TTC549 (cell line): ENCODE measurements around the gene KISS1.

Source experiments
- FAIRE-seq: peaks from 2 replicates; lab custom pipeline; 2012; peaks lifted over from hg19 to GRCh38; lab: Jason Lieb, UNC

The KISS1 gene

DNA sequence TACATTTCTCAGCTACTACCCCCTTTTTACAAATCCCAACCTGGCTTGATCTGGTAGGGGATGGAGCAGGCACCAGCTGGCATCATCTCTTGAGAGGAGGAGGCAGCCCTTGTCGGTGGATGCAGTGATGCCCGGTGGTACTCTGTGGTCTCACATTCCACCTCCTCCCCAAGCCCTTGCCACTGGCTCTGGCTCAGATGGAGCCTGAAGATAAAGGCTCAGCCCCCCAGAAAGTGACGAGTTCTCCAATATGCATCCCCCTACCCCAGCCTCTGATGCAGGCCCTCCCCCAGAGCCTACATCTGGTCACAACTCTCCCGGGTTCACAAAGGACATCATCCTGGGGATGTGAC is 21.3 kb upstream of the KISS1 start:
- no peak for FAIRE-seq

DNA sequence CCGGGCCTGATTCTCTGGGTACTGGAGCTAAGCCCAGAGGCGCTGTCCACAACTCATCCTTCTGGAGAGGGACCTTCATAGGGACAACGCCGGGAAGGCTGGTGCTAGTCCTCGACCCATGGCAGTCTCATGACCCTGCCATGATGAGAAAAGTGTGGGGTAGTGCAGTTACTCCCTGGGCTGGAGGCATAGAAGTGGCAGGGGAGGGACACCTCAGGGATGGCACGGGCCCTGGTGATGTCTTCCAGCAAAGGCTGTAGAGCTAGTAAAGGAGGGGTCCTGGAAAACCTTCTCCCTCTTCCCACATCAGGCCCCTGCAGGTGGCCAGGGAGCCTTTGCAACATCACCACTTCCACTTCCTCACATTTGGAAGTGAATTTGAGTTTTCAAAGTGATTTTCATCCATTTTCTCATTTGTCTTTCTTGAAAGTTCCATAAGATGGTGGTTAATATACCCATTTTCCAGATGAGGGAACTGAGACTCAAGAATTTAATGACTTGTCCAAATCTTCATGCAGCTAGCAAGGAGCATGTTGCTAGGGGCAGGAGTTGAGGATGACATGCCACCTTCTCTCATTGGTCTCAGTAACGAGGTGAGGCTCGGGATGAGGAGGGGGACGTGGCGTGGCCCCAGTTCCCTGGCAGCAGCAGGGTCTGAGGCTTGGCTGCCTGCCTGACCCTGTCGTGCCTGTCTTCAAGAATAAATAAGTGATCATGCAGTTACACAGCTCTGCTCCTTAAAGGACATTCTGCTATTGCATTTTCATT is 20.8 kb upstream of the KISS1 start:
- no peak for FAIRE-seq

DNA sequence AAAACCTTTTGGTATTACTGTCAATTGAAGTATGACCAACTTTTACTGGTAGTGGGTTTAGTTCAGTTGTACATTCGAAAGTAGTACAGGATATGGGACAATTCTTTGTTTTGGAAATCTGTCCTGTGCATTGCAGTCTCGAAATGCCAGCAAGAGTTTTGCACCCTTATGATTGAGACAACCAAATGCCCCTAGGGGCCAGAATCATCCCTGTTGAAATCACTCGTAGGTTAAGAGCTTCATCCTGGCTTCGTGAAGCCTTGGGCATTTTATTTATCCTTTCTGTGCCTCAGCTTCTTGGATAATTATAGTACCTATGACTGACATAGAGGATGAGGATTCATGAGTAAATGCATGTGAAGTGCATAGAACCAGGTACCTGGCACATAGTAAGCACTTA is 19.9 kb upstream of the KISS1 start:
- no peak for FAIRE-seq

DNA sequence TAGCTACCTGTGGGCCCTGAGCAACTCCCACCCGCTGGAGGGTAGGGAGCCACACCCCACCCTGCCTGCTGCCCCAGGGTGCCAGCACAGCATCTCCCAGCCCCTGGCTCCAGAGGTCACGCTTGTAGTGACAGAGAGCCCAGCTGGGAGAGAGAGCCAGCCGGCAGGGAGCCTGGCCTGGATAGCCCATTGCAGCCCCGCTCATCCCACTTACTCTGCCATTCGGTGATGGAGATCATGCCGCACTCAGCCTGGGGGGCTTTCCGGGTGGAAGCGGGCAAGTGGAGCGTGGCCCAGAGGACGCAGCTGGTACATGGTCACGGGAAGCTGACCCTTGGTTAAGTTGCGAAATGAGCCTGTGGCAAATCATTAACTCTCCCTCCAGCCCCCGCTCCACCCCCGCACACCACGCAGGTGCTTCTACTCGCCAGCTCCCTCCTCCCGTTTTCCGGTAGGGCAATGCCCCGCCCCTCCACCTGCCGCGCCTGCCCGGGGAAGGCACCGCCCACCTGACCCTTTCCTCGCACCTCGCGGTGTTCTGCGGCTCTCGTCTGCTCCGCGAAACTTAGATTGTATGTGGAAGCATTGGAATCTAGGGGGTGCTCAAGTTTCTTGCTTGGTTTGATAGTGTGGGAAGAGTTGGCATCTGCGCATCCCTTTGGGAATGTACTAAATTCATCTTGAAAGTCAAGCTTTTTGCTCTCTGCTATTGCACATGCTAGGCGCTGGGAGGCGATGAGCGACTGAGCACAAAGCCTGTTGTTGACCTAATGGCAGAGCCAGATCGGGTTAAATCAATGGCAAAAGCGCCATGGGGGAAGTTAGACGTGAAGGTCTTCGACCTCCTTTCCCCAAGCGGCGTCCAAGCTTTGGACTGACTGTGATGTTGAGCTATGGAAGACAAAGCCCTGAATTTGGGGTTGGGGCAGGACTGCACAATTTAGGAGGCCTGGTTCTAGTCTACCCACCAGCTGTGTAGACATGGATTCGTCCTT is 17.7 kb upstream of the KISS1 start, which contains the start of gene GOLT1A:
GOLT1A (minus strand) TSS at position 321 of the 995 bp plus-strand sequence; CDS start at position 239, 82 bp downstream.
- no peak for FAIRE-seq

DNA sequence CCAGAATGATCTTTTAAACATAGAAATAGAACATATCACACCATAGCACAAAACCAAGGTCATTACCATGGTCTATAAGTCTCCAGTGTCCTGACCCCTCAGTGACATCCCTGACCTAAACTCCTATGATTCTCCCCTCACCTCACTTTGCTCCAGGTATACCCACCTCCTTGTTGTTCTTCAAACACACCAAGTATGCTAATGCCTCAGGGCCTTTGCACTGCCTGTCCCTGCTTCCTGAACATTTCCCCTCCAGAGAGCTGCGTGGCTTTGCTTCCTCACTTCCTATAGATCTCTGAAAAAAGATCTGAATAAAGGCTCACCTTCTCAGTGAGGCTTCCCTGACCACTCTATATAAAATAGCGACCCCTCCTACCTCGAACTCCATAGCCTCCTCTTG is 16.4 kb upstream of the KISS1 start:
- no peak for FAIRE-seq

DNA sequence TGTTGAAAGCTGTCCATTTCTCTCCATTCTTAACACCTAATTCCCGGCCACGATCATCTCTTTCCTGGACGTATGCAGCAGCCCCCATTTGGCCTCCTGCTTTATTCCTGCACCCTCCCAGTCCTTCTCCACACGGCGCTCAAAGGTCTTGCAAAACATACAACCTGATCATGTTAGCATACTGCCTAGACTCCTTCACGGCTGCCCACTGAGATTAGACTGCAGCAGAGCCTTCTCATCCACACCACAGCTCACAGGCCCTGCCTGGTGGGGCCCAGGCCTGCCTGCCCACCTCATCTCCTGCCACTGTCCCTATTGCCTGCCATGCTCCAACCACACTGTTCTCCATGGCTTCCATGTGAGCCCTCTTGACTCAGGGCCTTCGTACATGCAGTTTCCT is 14.8 kb upstream of the KISS1 start:
- no peak for FAIRE-seq

DNA sequence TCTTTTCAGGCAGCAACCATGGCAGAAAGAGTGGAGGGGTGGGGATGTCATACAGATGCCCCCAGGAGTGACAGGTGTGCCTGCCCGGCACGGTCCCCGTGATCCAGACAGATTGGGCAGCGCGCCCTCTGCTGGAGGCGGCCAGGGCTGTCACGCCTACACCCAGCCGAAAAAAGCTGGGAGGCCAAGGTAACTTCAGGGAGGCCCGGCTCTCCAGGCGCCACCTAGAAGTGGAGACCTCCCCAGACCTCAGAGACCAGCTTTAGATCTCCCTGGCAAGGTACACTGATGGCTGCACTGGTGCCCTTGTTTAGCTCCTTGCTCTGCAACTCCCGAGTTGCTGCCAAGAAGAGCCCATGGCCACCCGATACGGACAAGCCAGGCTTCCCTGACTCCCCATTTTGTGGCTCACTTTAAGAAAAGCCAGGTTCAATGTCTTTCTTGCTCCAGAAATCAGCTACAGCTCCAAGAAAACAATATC is 10.9 kb upstream of the KISS1 start:
- no peak for FAIRE-seq

DNA sequence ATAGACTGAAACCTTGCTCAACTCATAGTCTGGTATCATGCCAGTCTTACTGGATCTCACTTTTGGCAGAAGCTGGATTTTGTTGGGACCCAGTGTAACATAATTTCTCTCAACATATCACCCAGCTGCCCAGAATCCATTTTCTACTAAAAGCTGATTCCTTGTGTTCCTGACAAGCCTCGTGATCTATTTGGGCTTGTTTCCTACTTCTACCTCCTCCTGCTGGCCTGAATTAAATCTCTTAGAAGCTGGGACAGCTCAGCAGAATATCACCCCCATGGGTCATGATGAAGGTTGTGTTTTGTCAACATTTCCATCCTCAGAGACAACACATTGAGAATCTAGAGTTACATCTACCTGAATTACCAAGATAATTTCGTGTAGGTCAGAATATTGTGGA is 9.8 kb upstream of the KISS1 start:
- no peak for FAIRE-seq

DNA sequence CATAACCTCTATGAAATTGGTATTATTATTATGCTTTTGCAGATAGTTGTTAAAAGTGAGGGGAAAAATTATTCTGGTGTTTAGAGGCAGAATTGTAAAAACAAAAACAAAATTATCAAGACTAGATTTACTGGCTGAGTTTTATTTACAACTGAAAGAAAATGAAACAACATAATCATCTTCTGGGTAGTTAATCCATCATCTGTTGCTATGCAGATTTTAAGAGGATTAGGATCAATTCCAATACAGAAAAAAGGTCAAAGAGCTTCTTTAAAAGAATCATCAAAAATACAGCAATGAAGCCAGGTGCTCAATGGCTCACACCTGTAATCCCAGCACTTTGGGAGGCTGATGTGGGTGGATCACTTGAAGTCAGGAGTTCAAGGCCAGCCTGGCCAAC is 9.2 kb upstream of the KISS1 start:
- FAIRE-seq, result no peak

DNA sequence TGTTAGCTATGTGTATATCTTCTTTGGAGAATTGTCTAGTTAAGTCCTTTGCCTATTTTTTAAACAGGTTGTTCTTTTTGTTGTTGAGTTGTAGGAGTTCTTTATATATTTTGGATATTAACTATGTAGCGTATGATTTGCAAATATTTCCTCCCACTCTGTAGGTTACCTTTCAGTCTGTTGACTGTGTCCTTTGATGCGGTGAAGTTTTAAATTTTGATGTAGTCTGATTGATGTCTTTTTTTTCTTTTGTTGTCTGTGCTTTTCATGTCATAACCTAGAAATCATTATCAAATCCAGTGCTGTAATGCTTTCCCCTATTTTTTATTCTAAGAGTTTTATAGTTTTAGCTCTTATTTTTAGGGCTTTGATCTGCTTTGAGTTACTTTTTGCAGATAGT is 8.7 kb upstream of the KISS1 start:
- no peak for FAIRE-seq

DNA sequence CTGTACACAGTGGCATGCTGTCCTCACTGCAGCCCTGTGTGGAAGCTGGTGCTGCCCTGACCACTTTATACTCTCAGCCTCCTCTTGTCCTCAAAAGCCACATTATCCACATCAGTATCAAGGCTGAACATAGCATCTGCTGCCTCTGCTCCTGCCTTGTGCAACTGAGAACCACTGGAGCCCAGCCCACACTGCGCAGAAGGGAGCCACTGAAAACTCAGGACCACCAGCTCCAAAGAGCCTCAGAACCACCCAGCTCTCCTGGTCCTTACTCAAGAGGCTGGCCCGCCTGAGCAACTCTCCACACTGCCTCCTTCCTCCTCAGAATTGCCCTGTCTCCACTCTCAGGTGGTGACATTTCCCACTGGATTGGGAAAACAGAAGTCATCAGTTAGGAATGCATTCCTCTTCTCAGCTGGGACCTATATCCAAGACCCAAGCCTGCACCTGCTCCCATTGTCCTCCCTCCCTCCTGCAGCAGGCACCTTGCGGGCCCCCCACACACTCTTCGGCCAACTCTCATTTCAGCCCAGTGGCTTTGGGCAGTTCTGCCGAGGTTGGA is 7.0 kb upstream of the KISS1 start:
- FAIRE-seq, result no peak

DNA sequence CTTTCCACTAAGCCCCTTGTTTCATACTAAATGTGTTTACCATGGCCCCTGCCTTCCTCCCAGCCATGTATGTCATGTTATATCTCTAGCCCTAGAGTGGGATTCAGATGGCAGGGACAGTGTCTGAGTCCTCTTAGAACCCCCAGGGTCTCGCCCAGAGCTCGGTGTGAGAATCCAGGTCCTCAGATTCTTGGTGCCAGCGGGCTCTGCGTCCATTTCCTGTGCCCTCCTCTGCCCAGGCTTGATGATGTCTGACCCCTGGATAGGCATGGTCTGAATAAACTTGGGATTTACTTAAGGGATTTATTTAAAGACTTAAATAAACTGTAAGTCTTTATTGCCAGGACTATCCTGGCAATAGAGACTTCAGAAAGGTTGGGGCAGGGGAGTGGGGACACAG is 6.2 kb upstream of the KISS1 start:
- no peak for FAIRE-seq

DNA sequence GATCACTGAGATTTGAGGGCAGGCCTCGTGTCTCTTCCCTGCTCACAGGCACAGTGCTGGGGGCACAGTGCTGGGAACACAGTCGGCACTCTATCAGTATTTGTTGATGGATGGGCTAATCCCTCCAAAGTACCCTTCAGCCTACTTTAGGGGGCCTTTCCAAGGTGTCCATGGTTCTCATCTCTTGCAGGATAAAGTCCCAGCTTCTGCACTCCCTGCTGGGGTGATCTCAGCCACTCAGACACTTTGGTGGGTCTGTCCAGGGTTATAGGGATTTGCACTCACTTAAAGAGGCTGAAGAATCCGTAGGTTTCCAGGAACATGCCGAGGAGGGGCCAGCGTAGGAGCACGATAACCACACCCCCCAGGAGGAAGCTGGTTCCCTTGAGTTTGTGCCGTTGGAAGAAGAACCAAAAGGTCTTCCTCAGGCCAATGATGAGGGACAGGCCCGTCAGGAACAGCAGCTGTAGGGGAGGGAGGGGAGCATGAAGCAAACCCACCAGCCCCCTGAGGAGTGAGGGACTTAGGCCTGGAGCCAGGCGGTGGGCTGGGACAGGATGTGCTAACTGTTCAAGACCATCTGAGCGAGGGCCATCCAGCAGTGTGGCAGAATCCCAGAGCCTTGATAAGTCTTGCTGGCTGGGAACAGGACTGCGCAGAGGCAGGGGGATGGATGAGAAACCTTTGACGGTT is 5.2 kb upstream of the KISS1 start:
- FAIRE-seq, result no peak

DNA sequence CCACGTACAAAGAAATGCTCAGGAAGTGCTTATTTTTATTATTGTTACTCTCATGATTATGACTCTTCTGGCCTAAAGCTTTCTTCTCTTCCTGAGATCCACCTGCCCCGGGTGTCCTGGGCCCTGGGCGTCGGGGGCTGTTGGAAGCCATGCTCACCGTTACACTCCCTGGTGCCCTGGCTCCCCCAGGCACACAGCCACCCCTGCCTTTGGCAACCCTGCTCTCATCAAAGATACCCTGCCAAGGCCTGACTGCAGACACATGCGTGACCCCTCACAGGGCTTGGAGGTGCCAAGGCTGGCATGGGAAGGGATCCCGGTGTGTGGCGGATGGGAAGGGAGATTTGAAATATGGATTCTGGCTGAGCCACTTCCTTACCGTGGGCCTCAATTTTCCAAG is 3.3 kb upstream of the KISS1 start:
- no peak for FAIRE-seq

DNA sequence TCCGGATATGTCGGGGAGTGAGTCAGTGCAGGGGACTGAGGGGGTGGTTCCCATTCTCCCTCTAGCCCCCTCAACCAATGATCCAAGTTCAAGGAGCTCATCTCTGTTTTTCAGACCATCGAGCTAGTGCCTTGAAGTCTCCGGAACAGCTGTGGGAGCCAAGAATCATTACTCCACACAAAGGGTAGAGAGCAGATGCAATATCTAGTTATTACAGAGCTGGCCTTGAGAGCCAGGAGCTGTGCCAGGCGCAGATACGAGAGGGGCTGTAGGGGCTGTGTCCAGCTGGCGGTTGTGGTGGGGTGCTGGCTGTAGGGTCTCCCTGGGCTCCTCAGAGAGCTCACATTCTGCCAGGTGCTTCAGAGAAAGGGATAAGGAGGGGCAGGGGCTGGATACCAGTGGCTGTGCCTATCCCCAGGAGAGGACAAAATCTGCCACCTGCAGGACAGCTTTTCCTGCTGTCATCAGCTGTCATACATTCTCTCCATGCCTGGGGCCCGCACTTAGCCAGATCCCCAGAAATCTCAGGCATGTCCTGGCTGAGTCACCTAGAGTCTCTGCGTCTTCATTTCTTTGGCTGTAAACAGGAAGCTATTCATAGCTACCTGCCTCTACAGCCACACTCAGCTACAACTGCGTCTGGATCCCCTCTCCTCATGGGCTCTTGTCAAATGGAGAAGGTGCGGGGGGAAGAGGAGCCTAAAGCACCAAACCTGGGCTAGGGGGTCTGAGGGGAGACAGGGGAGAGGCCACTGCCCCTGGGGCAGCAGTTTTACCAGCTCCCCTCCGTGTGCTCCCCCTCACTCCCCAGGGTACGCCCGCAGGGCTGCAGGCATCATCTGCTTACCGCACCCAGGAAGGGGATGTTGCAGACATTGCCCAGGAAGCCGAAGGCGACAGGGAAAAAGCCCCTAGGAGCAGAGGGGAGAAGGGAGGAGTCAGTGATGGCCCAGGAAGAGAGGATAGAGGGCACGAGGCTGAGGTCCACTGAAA is 2.4 kb upstream of the KISS1 start:
- FAIRE-seq, result no peak

DNA sequence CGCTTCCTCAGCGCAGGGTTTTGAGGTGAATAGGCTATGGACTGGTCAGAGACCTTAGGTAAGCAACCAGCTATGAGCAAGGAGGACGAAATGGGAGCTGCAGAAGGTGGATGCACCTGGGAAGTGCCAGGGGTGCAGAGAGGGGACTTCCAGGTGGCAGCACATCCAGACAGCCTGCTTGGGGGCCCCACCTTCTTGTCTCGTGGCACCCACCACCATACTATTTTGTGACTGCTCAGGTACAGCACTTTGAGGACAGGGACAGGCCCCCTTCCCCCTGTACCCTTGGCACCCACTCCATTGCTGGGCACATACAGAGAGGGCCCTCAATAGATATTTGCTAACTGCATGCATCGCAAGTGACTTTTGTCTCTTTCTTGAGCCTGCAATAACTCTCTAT is 777 bp upstream of the KISS1 start:
- FAIRE-seq, result no peak

DNA sequence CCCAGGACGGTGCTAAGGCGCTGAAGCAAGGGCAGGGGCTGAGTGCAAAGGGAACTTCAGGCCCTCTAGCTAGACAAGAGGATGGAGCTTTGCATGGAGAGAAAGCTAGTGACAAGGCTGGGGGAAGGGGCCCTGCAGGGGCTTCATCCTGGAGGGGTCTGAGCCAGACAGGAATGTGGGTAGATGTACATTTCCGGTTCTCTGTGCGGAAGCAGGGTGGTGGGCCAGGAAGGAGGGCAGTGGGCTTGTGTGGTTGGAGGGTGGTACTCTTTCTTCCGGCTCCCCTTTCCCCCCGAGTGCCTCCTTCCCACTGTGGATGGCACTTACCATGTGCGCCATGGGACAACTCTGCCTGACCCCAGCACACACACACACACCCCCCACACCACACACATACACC is 1.5 kb downstream of the KISS1 start:
- FAIRE-seq, result no peak

DNA sequence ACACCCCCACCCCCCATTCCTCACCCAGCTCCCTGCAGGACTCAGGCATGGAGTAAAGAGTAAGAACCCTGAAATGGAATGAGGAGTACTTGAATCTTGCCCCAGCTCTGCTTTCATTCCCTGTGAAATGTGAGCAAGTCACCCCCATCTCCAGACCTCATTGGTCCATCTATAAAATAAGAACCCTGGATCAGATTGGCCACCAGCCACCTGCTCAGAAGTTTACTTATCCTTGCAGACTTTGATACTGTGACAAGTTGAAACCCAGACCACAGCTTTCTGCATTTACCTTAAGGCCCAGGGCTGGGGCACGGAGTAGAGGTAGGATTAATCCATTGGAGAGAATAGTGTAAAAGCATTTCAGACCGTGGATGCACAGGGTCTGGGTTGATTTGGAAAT is 2.2 kb downstream of the KISS1 start:
- no peak for FAIRE-seq

DNA sequence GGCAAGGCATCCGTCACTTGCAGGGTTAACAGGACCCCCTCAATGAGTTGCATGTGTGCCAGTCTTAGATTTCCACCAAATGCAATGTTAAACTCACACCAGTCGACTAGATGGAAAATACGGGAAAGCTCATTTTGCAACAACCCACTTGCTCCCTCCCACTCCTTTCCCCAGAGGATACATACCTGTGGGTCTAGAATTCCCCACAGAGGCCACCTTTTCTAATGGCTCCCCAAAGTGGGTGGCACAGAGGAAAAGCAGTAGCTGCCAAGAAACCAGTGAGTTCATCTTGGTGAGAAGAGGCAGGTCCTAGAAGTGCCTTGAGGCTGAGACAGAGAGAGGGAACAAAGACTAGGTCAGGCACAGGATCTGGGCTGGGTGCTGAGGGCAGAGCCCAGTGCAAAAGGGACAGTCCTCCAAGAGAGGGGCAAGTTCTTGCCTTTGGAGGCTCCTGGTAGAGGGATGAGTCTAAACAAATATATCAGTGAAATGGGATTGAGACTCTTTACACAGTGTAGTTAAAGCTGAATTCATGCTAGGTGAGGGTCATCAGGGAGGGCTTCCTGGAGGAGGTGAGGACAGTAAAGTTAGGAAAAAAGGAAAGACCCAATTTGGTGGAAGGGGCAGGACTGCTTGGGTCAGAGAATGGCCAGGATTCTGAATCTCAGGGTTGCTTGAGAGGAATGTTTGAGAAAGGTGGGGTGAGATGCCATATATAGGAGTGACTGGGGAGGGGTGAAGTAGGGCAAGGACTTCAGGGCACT is 3.5 kb downstream of the KISS1 start:
- FAIRE-seq, result no peak

DNA sequence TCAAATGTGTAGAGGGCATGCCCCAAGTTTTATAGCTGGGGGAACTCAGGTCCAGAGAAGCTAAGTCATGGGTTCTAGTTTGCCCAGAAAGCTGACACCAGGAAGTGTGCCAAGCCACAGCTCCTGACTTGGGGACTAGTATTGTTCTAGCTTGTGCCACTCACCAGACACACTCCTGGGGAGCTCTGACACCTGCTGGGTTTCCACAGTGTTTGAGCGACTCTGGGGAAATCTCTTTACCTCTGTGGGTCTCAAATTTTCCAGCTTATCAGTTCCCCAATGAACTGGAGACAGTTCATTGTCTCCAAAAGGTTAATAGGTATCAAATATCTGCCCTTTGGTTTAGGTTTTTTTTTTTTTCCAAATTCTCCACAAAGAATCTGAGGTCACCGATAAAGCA is 4.2 kb downstream of the KISS1 start:
- no peak for FAIRE-seq
